IgD-negative memory B cell (primary cell): ENCODE data around the gene TNKS2. TPM values are rescaled to one million over a fixed set of nuclear protein-coding genes. Genes with fewer than 3 reads are reported as not detected.
"Not testable (repeated sequence)": the region's sequence is repeated elsewhere in the genome, so short reads cannot be mapped to it uniquely, and the experiment has no call there.

Experiments used
- H3K27ac Mint-ChIP-seq, 3 donors: one replicate each; pipeline ENCODE4 v1.8.0; 2020 to 2022; ENCODE audit warnings: mild to moderate bottlenecking in 3 of 3, mixed read lengths in 3 of 3, moderate library complexity in 1 of 3
- H3K27me3 Mint-ChIP-seq: one replicate; pipeline ENCODE4 v1.8.0; 2021; ENCODE audit warnings: mixed read lengths
- H3K36me3 Mint-ChIP-seq: one replicate; pipeline ENCODE4 v1.8.0; 2020; ENCODE audit warnings: mild to moderate bottlenecking, mixed read lengths
- H3K4me1 Mint-ChIP-seq, 3 donors: one replicate each; pipeline ENCODE4 v1.8.0; 2020 to 2022; ENCODE audit warnings: mixed read lengths in 3 of 3, mild to moderate bottlenecking in 1 of 3
- H3K4me3 Mint-ChIP-seq, 4 donors: one replicate each; pipeline ENCODE4 v1.8.0; 2020 to 2022; ENCODE audit warnings: mild to moderate bottlenecking in 4 of 4, mixed read lengths in 4 of 4, moderate library complexity in 3 of 4
- H3K9me3 Mint-ChIP-seq, 3 donors: one replicate each; pipeline ENCODE4 v1.8.0; 2020 to 2021; ENCODE audit warnings: mixed read lengths in 3 of 3, mild to moderate bottlenecking in 1 of 3
- polyA plus RNA-seq: library from polyadenylated mRNA; unstranded; fragments of 300-500 nt; fragmentation: Illumina TruSeq; gene quantifications from one replicate; pipeline ENCODE4 v1.2.3, GENCODE V29; 2021

TNKS2 gene
- polyA plus RNA-seq, 1 donor from 2014 or later: 20.1 TPM

- Mint-ChIP-seq H3K4me3 (peak overlapping the region in 1 of 4 donors; percentile 36), H3K36me3 (peaks cover 4% of the 10 kb centered on the region)
Observed at GRCh38 chr10:91805110-91805838, 7.0 kb downstream of the TNKS2 start.

GRCh38 chr10:91807264-91807663, 9.0 kb downstream of the TNKS2 start:
- not testable (repeated sequence) for H3K36me3 Mint-ChIP-seq, H3K4me3 Mint-ChIP-seq, H3K27ac Mint-ChIP-seq, H3K27me3 Mint-ChIP-seq, H3K9me3 Mint-ChIP-seq
- peaks cover 25 to 46% (median 38%) of the 10 kb centered on the region in 3 donors for H3K4me1 Mint-ChIP-seq

More at GRCh38 chr10:91805110-91805838, 7.0 kb downstream of the TNKS2 start:
- no peaks in the 10 kb centered on the region for H3K27me3 Mint-ChIP-seq
- peak overlapping the region in 1 of 3 donors; percentile 20 for H3K27ac Mint-ChIP-seq
- H3K9me3 Mint-ChIP-seq: no peaks in the 10 kb centered on the region
- peaks cover 37 to 54% (median 47%) of the 10 kb centered on the region in 3 donors for H3K4me1 Mint-ChIP-seq

DNA sequence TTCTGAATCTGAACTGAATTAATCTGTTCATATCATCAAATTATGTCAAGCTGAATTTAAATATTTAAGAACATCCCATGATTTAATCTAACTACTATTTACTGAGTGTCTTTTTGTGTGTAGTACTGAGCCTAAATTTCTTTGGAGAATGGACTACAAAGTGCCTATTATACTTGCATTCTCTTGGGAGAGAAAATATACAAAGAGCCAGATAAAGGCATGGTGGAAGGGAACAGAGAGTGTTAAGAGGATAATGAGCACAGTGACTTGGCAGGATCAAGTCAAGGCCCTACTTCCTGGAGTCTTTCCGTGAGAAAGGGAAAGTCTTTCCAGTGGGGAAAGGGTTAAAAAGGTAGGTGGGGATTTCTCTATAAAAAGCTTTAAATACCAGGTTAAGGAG, 15.0 kb downstream of the TNKS2 start:
- Mint-ChIP-seq H3K36me3 (peaks cover 2% of the 10 kb centered on the region), H3K27me3 (no peaks in the 10 kb centered on the region), H3K9me3 (no peaks in the 10 kb centered on the region), H3K4me1 (peaks cover 12 to 16% (median 16%) of the 10 kb centered on the region in 3 donors), H3K4me3 (no peak overlapping the region), H3K27ac (peak overlapping the region in 1 of 3 donors; percentile 23)

GRCh38 chr10:91816981-91817380, 18.8 kb downstream of the TNKS2 start:
- Mint-ChIP-seq H3K27ac (no peak overlapping the region), H3K9me3 (no peaks in the 10 kb centered on the region), H3K36me3 (peaks cover 5% of the 10 kb centered on the region), H3K27me3 (no peaks in the 10 kb centered on the region), H3K4me3 (no peak overlapping the region), H3K4me1 (peaks cover 3 to 9% (median 3%) of the 10 kb centered on the region in 3 donors)

DNA sequence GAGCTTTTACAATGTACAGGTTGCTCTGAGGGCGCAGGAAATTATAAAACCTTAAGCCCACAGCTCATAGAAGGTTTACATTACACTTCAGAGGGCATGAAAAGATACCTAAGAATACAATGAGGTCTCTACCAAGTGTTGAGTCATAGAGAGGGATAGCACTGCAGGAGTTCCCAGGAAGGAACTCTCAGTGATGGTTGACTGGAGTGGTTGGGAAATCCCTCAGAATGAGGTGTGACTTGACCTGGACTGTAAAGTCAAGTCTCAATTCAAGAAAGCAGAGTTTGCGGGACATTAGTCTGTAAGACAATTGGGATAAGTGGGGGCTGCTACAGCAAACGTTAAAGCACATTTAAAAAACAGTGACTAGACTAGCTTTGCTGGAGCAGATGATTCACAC, 21.9 kb downstream of the TNKS2 start:
- Mint-ChIP-seq H3K27me3 (no peaks in the 10 kb centered on the region), H3K9me3 (no peaks in the 10 kb centered on the region), H3K36me3 (peaks cover 10% of the 10 kb centered on the region), H3K4me3 (no peak overlapping the region), H3K27ac (no peak overlapping the region), H3K4me1 (peaks cover 0 to 2% (median 0%) of the 10 kb centered on the region in 3 donors)

- no peaks in the 10 kb centered on the region for H3K9me3 Mint-ChIP-seq
- H3K4me1 Mint-ChIP-seq: no peaks in the 10 kb centered on the region
- no peak overlapping the region for H3K4me3 Mint-ChIP-seq
- no peaks in the 10 kb centered on the region for H3K27me3 Mint-ChIP-seq
- peak overlapping the region in 1 of 3 donors; percentile 15 for H3K27ac Mint-ChIP-seq
- peaks cover 10% of the 10 kb centered on the region for H3K36me3 Mint-ChIP-seq
Observed at GRCh38 chr10:91824076-91824475, 25.9 kb downstream of the TNKS2 start.

GRCh38 chr10:91829268-91829667, 31.0 kb downstream of the TNKS2 start:
- Mint-ChIP-seq H3K4me3 (no peak overlapping the region), H3K36me3 (peaks cover 3% of the 10 kb centered on the region), H3K9me3 (no peaks in the 10 kb centered on the region), H3K4me1 (no peaks in the 10 kb centered on the region), H3K27ac (no peak overlapping the region), H3K27me3 (no peaks in the 10 kb centered on the region)

GRCh38 chr10:91838199-91838598, 40.0 kb downstream of the TNKS2 start:
- peaks cover 3% of the 10 kb centered on the region for H3K36me3 Mint-ChIP-seq
- no peak overlapping the region for H3K27ac Mint-ChIP-seq
- H3K9me3 Mint-ChIP-seq: no peaks in the 10 kb centered on the region

GRCh38 chr10:91843083-91843482, 44.9 kb downstream of the TNKS2 start:
- no peak overlapping the region for H3K27ac Mint-ChIP-seq
- no peak overlapping the region for H3K4me3 Mint-ChIP-seq
- H3K4me1 Mint-ChIP-seq: no peaks in the 10 kb centered on the region
- H3K27me3 Mint-ChIP-seq: no peaks in the 10 kb centered on the region
- no peaks in the 10 kb centered on the region for H3K9me3 Mint-ChIP-seq
- H3K36me3 Mint-ChIP-seq: peaks cover 5% of the 10 kb centered on the region

More at GRCh38 chr10:91838199-91838598, 40.0 kb downstream of the TNKS2 start:
- Mint-ChIP-seq H3K4me3 (no peak overlapping the region), H3K4me1 (no peaks in the 10 kb centered on the region), H3K27me3 (no peaks in the 10 kb centered on the region)

DNA sequence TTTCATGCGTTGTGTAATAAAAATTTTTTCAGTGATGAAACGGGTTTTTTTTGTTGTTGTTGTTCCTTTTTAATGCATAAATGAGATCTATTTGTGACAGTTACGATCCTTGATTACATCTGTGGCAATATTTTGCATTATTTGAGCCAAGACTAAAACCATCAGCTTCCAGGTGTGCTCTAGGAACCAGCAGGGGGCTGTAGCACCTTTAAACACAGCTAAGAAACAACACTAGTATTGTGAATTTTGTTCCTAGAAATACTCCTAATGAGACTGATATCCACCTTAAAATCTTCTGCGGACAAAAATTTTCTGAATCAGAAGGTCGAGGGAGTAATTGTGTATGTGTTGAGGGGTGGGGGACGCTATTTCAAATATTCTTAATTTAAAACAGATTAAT, 58.4 kb downstream of the TNKS2 start:
- Mint-ChIP-seq H3K4me1 (no peaks in the 10 kb centered on the region), H3K4me3 (no peak overlapping the region), H3K9me3 (no peaks in the 10 kb centered on the region), H3K27ac (no peak overlapping the region), H3K27me3 (no peaks in the 10 kb centered on the region), H3K36me3 (peaks cover 6% of the 10 kb centered on the region)

GRCh38 chr10:91860885-91861284, 62.7 kb downstream of the TNKS2 start:
- no peaks in the 10 kb centered on the region for H3K27me3 Mint-ChIP-seq
- no peaks in the 10 kb centered on the region for H3K9me3 Mint-ChIP-seq
- H3K36me3 Mint-ChIP-seq: peaks cover 9% of the 10 kb centered on the region
- no peak overlapping the region for H3K4me3 Mint-ChIP-seq
- no peaks in the 10 kb centered on the region for H3K4me1 Mint-ChIP-seq
- no peak overlapping the region for H3K27ac Mint-ChIP-seq

DNA sequence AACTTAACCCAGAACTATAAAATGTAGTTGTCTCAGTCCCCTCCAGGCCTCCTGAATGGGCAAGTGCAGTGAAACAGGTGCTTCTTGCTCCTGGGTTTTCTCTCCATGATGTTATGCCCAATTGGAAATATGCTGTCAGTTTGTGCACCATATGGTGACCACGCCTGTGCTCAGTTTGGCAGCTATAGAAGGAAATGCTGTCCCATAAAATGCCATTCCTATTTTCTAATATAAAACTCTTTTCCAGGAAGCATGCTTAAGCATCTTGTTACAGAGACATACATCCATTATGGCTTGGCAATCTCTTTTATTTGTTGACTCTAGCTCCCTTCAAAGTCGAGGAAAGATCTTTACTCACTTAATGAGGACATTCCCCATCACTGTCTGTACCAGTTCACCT, 65.9 kb downstream of the TNKS2 start:
- H3K36me3 Mint-ChIP-seq: peaks cover 5% of the 10 kb centered on the region
- H3K27me3 Mint-ChIP-seq: no peaks in the 10 kb centered on the region
- H3K4me1 Mint-ChIP-seq: peaks cover 0 to 2% (median 0%) of the 10 kb centered on the region in 3 donors
- H3K27ac Mint-ChIP-seq: peak overlapping the region in 1 of 3 donors; percentile 39
- H3K9me3 Mint-ChIP-seq: no peaks in the 10 kb centered on the region
- H3K4me3 Mint-ChIP-seq: no peak overlapping the region

GRCh38 chr10:91864744-91865143, 66.5 kb downstream of the TNKS2 start:
- H3K36me3 Mint-ChIP-seq: peaks cover 5% of the 10 kb centered on the region
- no peaks in the 10 kb centered on the region for H3K9me3 Mint-ChIP-seq
- H3K27me3 Mint-ChIP-seq: no peaks in the 10 kb centered on the region
- H3K4me1 Mint-ChIP-seq: peaks cover 0 to 2% (median 0%) of the 10 kb centered on the region in 3 donors
- H3K27ac Mint-ChIP-seq: no peak overlapping the region
- no peak overlapping the region for H3K4me3 Mint-ChIP-seq

DNA sequence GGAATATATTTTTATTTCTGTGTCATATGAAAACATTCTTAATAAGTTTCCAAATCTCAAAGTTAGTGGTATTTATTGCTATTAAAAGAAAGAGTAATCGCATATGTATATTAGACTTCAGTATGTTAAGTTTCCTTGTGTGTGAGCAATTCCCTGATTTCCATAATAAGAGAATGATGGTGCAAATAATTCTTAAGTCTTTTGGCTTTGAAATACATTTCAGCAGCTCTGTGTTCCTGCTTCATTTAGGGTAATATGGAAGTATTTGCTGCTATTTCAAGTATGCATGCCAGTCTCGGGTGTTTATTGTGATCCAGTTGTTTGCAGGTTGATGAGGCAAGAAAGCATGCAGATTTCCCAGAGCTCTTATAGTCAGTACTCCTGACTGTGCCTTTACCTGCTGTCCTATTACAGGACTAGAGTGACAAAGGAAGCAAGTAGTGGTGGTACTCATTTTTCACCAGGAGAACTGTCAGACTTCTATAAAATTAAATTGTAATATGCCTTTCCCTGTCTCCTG, 67.4 kb downstream of the TNKS2 start:
- Mint-ChIP-seq H3K27ac (no peak overlapping the region), H3K27me3 (no peaks in the 10 kb centered on the region), H3K36me3 (peaks cover 3% of the 10 kb centered on the region), H3K9me3 (no peaks in the 10 kb centered on the region), H3K4me3 (no peak overlapping the region), H3K4me1 (peaks cover 0 to 2% (median 0%) of the 10 kb centered on the region in 3 donors)

GRCh38 chr10:91875156-91875555, 76.9 kb downstream of the TNKS2 start:
- Mint-ChIP-seq H3K27me3 (no peaks in the 10 kb centered on the region), H3K4me3 (no peak overlapping the region), H3K27ac (no peak overlapping the region), H3K36me3 (no peaks in the 10 kb centered on the region), H3K9me3 (no peaks in the 10 kb centered on the region), H3K4me1 (no peaks in the 10 kb centered on the region)

- no peak overlapping the region for H3K4me3 Mint-ChIP-seq
- H3K9me3 Mint-ChIP-seq: peaks cover 0 to 1% (median 0%) of the 10 kb centered on the region in 3 donors
- no peaks in the 10 kb centered on the region for H3K4me1 Mint-ChIP-seq
- H3K36me3 Mint-ChIP-seq: no peaks in the 10 kb centered on the region
- no peaks in the 10 kb centered on the region for H3K27me3 Mint-ChIP-seq
- no peak overlapping the region for H3K27ac Mint-ChIP-seq
Observed at GRCh38 chr10:91875779-91876178, 77.6 kb downstream of the TNKS2 start.
